Spinal cord (tissue), 10 donors: ENCODE data around the gene DMKN. TPM values are rescaled to one million over a fixed set of nuclear protein-coding genes. Genes with fewer than 3 reads are reported as not detected.

ENCODE experiments used
- DNase-seq, 6 donors: peaks; one replicate each; pipeline versions ENCODE4 v3.0.0 to v3.0.0-alpha.2; 2013 to 2015; ENCODE audit warnings: low spot score in 6 of 6, low read depth in 4 of 6
- H3K27ac ChIP-seq: one replicate; pipeline ENCODE4 v1.5.1; 2013; ENCODE audit warnings: low read depth, low read length, control low read depth
- H3K27me3 ChIP-seq: one replicate; pipeline ENCODE4 v1.6.1; 2013; ENCODE audit warnings: low read length; ENCODE audit not compliant: control insufficient read depth, insufficient read depth
- H3K36me3 ChIP-seq: one replicate; pipeline ENCODE4 v1.6.1; 2013; ENCODE audit warnings: low read length; ENCODE audit not compliant: control insufficient read depth, insufficient read depth
- H3K4me1 ChIP-seq: one replicate; pipeline ENCODE4 v1.6.1; 2013; ENCODE audit warnings: low read length; ENCODE audit not compliant: control insufficient read depth, insufficient read depth
- H3K4me3 ChIP-seq: one replicate; pipeline ENCODE4 v1.5.1; 2013; ENCODE audit warnings: low read depth, low read length, control low read depth
- H3K9me3 ChIP-seq: one replicate; pipeline ENCODE4 v1.6.1; 2013; ENCODE audit warnings: low read length; ENCODE audit not compliant: control insufficient read depth, insufficient read depth
- WGBS: methylation state at CpG from one replicate; pipeline ENCODE4 v1.1.5; 2013; ENCODE audit warnings: missing lambda C conversion rate; ENCODE audit not compliant: insufficient coverage; 5-methylcytosine and 5-hydroxymethylcytosine counted together
- polyA plus RNA-seq, 2 donors: library from polyadenylated mRNA; unstranded; fragments of 120-200 nt; gene quantifications; one replicate each; pipeline ENCODE4 v1.2.1, GENCODE V29; 2013; ENCODE audit not compliant: insufficient read length in 2 of 2
- total RNA-seq, 2 donors: library from RNA; depleted of rRNA in 1 of 2; stranded (reverse); fragments of 120-200 nt in 1 of 2; fragments of >200 nt in 1 of 2; gene quantifications; one replicate each; pipeline versions ENCODE4 v1.2.3 to v1.2.4, GENCODE V29; 2013 to 2014
- donor health status: healthy.

The DMKN gene
- total and polyA plus RNA-seq, 4 donors: 10.4 to 49.0 (median 24.7) TPM

GRCh38 chr19:35528218-35529038 lies 15.0 kb upstream of the DMKN start, which contains the start of gene SBSN:
Gene SBSN (minus strand): TSS chr19:35528311. CDS start chr19:35528281, 30 bp downstream.
- Histone ChIP-seq H3K4me3 (no peak within 1 kb of the TSS), H3K9me3 (no peaks in the 10 kb centered on the region), H3K4me1 (peaks cover 3% of the 10 kb centered on the region), H3K27me3 (peaks cover 3% of the 10 kb centered on the region), H3K36me3 (no peaks in the 10 kb centered on the region), H3K27ac (no peak within 1 kb of the TSS)
- 82% methylated on average over 5 of the region's 11 CpGs for WGBS
- no peak for DNase-seq

- Histone ChIP-seq H3K27me3 (no peaks in the 10 kb centered on the region), H3K27ac (no peak overlapping the region), H3K4me3 (no peak overlapping the region), H3K9me3 (no peaks in the 10 kb centered on the region), H3K36me3 (no peaks in the 10 kb centered on the region), H3K4me1 (no peaks in the 10 kb centered on the region)
- WGBS: 83% methylated on average over 3 of the region's 4 CpGs
- DNase-seq: no peak
These were observed 12.4 kb upstream of the DMKN start for GRCh38 chr19:35525873-35526272.

- DNase-seq: no peak
- no peak overlapping the region for H3K4me3 ChIP-seq
- H3K27me3 ChIP-seq: no peaks in the 10 kb centered on the region
- H3K27ac ChIP-seq: no peak overlapping the region
- WGBS: 30% methylated on average over 8 of the region's 11 CpGs
- no peaks in the 10 kb centered on the region for H3K36me3 ChIP-seq
- H3K4me1 ChIP-seq: no peaks in the 10 kb centered on the region
- H3K9me3 ChIP-seq: no peaks in the 10 kb centered on the region
These were observed 10.9 kb upstream of the DMKN start for GRCh38 chr19:35524181-35524837.

- no peaks in the 10 kb centered on the region for H3K27me3 ChIP-seq
- H3K27ac ChIP-seq: no peak overlapping the region
- WGBS: 82% methylated on average over 10 of the region's 12 CpGs
- no peak for DNase-seq
- no peaks in the 10 kb centered on the region for H3K4me1 ChIP-seq
- no peak overlapping the region for H3K4me3 ChIP-seq
- H3K36me3 ChIP-seq: no peaks in the 10 kb centered on the region
- H3K9me3 ChIP-seq: no peaks in the 10 kb centered on the region
These were observed 9.4 kb upstream of the DMKN start for GRCh38 chr19:35522745-35523327.

GRCh38 chr19:35521124-35521743 lies 7.8 kb upstream of the DMKN start:
- Histone ChIP-seq H3K27ac (no peak overlapping the region), H3K27me3 (no peaks in the 10 kb centered on the region), H3K4me3 (no peak overlapping the region), H3K4me1 (no peaks in the 10 kb centered on the region), H3K9me3 (no peaks in the 10 kb centered on the region), H3K36me3 (no peaks in the 10 kb centered on the region)
- WGBS: 12% methylated on average over 9 of the region's 16 CpGs
- peak in 1 of 6 donors; percentile 6 for DNase-seq

GRCh38 chr19:35519291-35519690 lies 5.8 kb upstream of the DMKN start:
- WGBS: 67% methylated on average over 2 of the region's 7 CpGs

GRCh38 chr19:35518313-35518712 lies 4.9 kb upstream of the DMKN start:
- Histone ChIP-seq H3K27ac (no peak overlapping the region), H3K4me3 (no peak overlapping the region), H3K36me3 (no peaks in the 10 kb centered on the region), H3K9me3 (no peaks in the 10 kb centered on the region), H3K4me1 (peaks cover 7% of the 10 kb centered on the region), H3K27me3 (peaks cover 9% of the 10 kb centered on the region)
- WGBS: 79% methylated on average over 5 of the region's 6 CpGs
- no peak for DNase-seq

More at GRCh38 chr19:35519291-35519690, 5.8 kb upstream of the DMKN start:
- H3K4me1 ChIP-seq: peaks cover 2% of the 10 kb centered on the region
- H3K27me3 ChIP-seq: peaks cover 3% of the 10 kb centered on the region
- no peak overlapping the region for H3K4me3 ChIP-seq
- H3K9me3 ChIP-seq: no peaks in the 10 kb centered on the region
- H3K36me3 ChIP-seq: no peaks in the 10 kb centered on the region
- no peak for DNase-seq
- no peak overlapping the region for H3K27ac ChIP-seq

GRCh38 chr19:35517342-35517741 lies 3.9 kb upstream of the DMKN start:
- Histone ChIP-seq H3K4me3 (no peak overlapping the region), H3K27ac (no peak overlapping the region), H3K4me1 (peaks cover 9% of the 10 kb centered on the region), H3K27me3 (peaks cover 18% of the 10 kb centered on the region), H3K36me3 (no peaks in the 10 kb centered on the region), H3K9me3 (no peaks in the 10 kb centered on the region)
- WGBS: 80% methylated on average over 2 of the region's 2 CpGs
- DNase-seq: no peak

GRCh38 chr19:35516310-35516709 lies 2.9 kb upstream of the DMKN start:
- Histone ChIP-seq H3K9me3 (no peaks in the 10 kb centered on the region), H3K4me1 (peaks cover 9% of the 10 kb centered on the region), H3K27ac (no peak overlapping the region), H3K36me3 (no peaks in the 10 kb centered on the region), H3K4me3 (no peak overlapping the region), H3K27me3 (peaks cover 23% of the 10 kb centered on the region)
- no CpG with 5 or more reads among the region's 3 CpGs for WGBS
- no peak for DNase-seq
